Loucy (cell line): ENCODE data around the gene ATP5PO.

Experiments
- H2AFZ ChIP-seq: fragments of 200-600 bp; sonication (generic); 2 replicates; pipeline ENCODE4 v1.6.0; 2016; ENCODE audit warnings: antibody characterized with exemption, mild to moderate bottlenecking, low read length, moderate library complexity
- H3F3A ChIP-seq: fragments of 200-600 bp; 2 replicates; pipeline ENCODE4 v1.6.0; 2016; ENCODE audit warnings: antibody characterized with exemption, low read depth, mild to moderate bottlenecking
- H3K27me3 ChIP-seq: fragments of 200-600 bp; sonication (generic); 2 replicates; pipeline ENCODE4 v1.6.1; 2014; ENCODE audit warnings: low read length, mild to moderate bottlenecking; ENCODE audit not compliant: insufficient read depth, poor library complexity, severe bottlenecking
- H3K36me3 ChIP-seq: fragments of 200-600 bp; sonication (generic); 2 replicates; pipeline ENCODE4 v1.6.1; 2016; ENCODE audit warnings: low read length; ENCODE audit not compliant: insufficient read depth
- H3K4me1 ChIP-seq: fragments of 200-600 bp; sonication (generic); 2 replicates; pipeline ENCODE4 v1.5.1; 2014; ENCODE audit warnings: low read length, mild to moderate bottlenecking; ENCODE audit not compliant: insufficient read depth, poor library complexity, severe bottlenecking
- H3K4me2 ChIP-seq: fragments of 200-600 bp; sonication (generic); 2 replicates; pipeline ENCODE4 v1.6.0; 2014; ENCODE audit warnings: antibody characterized with exemption, low read length, low read depth, mild to moderate bottlenecking; ENCODE audit not compliant: poor library complexity, severe bottlenecking
- H3K4me3 ChIP-seq: fragments of 200-600 bp; sonication (generic); 2 replicates; pipeline ENCODE4 v1.5.1; 2014; ENCODE audit warnings: low read length, mild to moderate bottlenecking, mixed read lengths; ENCODE audit not compliant: poor library complexity, severe bottlenecking
- H3K79me2 ChIP-seq: fragments of 200-600 bp; sonication (generic); 2 replicates; pipeline ENCODE4 v1.6.1; 2014; ENCODE audit warnings: low read length; ENCODE audit not compliant: insufficient read depth
- H3K9ac ChIP-seq: fragments of 200-600 bp; sonication (generic); 2 replicates; pipeline ENCODE4 v1.6.0; 2014; ENCODE audit warnings: mild to moderate bottlenecking, low read depth, low read length, moderate library complexity; ENCODE audit not compliant: poor library complexity, severe bottlenecking
- H3K9me2 ChIP-seq: fragments of 200-600 bp; sonication (generic); replicated peaks from 2 replicates; pipeline ENCODE4 v1.6.1; 2016; ENCODE audit warnings: low read depth, low read length, mixed read lengths
- H3K9me3 ChIP-seq: fragments of 200-600 bp; sonication (generic); 2 replicates; pipeline ENCODE4 v1.6.1; 2014; ENCODE audit warnings: mild to moderate bottlenecking, antibody characterized with exemption, low read length, low read depth; ENCODE audit not compliant: insufficient read depth
- H4K20me1 ChIP-seq: fragments of 200-600 bp; sonication (generic); 2 replicates; pipeline ENCODE4 v1.6.0; 2014; ENCODE audit warnings: antibody characterized with exemption, low read length, mild to moderate bottlenecking; ENCODE audit not compliant: insufficient read depth, poor library complexity, severe bottlenecking
- CTCF ChIP-seq: fragments of 200-600 bp; sonication (generic); conservative IDR thresholded peaks from 2 replicates; pipeline ENCODE4 v1.5.1; 2014; ENCODE audit warnings: mild to moderate bottlenecking, antibody characterized with exemption, low read length
- EZH2phosphoT487 ChIP-seq: fragments of 200-600 bp; IDR thresholded peaks from 2 replicates; pipeline ENCODE4 v1.6.1; 2018; ENCODE audit warnings: antibody characterized with exemption, mild to moderate bottlenecking, moderate library complexity, borderline replicate concordance

Gene ATP5PO

GRCh38 chr21:33908760-33909159 lies 6.8 kb downstream of the ATP5PO start:
- Histone ChIP-seq H3K9ac (no peak overlapping the region), H3K79me2 (peaks cover 39% of the 10 kb centered on the region), H3K27me3 (no peaks in the 10 kb centered on the region), H3K36me3 (peaks cover 68% of the 10 kb centered on the region; the same call in 1 of the 2 replicates), H4K20me1 (peaks cover 4% of the 10 kb centered on the region), H2AFZ (no peak overlapping the region), H3K4me2 (no peak overlapping the region), H3K4me3 (no peak overlapping the region), H3K9me2 (no peaks in the 10 kb centered on the region), H3K4me1 (peaks cover 15% of the 10 kb centered on the region), H3F3A (no peaks in the 10 kb centered on the region), H3K9me3 (no peaks in the 10 kb centered on the region)
- TF ChIP-seq CTCF = no peak
- no peak for TF ChIP-seq EZH2phosphoT487

GRCh38 chr21:33904041-33904440 lies 11.6 kb downstream of the ATP5PO start:
- Histone ChIP-seq H3K9me3 (no peaks in the 10 kb centered on the region), H3K4me3 (no peak overlapping the region), H2AFZ (no peak overlapping the region), H3K4me2 (no peak overlapping the region), H3K27me3 (no peaks in the 10 kb centered on the region), H3K36me3 (peaks cover 68% of the 10 kb centered on the region; the same call in 1 of the 2 replicates), H3K9me2 (no peaks in the 10 kb centered on the region), H3K9ac (no peak overlapping the region), H3K4me1 (peaks cover 3% of the 10 kb centered on the region), H3F3A (no peaks in the 10 kb centered on the region), H4K20me1 (no peaks in the 10 kb centered on the region), H3K79me2 (no peaks in the 10 kb centered on the region; the same call in 1 of the 2 replicates)
- no peak for TF ChIP-seq EZH2phosphoT487

DNA sequence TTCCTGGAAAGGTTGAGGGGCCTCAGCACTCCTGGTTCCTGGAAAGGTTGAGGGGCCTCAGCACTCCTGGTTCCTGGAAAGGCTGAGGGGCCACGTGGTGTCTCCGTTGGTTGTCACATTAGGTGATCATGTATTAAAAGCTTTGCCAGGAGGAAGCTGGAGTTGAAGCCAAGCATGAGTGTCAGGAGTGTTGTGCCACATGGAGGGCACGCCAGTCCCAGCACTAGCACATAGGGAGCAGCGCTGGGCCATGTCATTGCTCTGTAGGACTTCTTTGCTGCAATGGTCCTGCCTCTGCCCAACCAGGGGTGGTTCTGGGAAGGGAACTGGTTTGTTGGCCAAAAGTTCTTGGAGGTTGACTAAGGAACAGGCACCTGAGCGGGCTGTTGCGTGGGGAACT lies 13.3 kb downstream of the ATP5PO start:
- no peak for TF ChIP-seq EZH2phosphoT487
- TF ChIP-seq CTCF = no peak
- Histone ChIP-seq H3K79me2 (no peaks in the 10 kb centered on the region; the same call in 1 of the 2 replicates), H3K4me2 (no peak overlapping the region), H4K20me1 (no peaks in the 10 kb centered on the region), H3K4me1 (peaks cover 3% of the 10 kb centered on the region), H3K9me3 (no peaks in the 10 kb centered on the region), H3F3A (no peaks in the 10 kb centered on the region), H3K9ac (no peak overlapping the region), H3K36me3 (peaks cover 51% of the 10 kb centered on the region; the same call in 1 of the 2 replicates), H3K9me2 (no peaks in the 10 kb centered on the region), H3K4me3 (no peak overlapping the region), H3K27me3 (no peaks in the 10 kb centered on the region), H2AFZ (no peak overlapping the region)
